ENCODE measurements around the gene FBXO8.

DNA sequence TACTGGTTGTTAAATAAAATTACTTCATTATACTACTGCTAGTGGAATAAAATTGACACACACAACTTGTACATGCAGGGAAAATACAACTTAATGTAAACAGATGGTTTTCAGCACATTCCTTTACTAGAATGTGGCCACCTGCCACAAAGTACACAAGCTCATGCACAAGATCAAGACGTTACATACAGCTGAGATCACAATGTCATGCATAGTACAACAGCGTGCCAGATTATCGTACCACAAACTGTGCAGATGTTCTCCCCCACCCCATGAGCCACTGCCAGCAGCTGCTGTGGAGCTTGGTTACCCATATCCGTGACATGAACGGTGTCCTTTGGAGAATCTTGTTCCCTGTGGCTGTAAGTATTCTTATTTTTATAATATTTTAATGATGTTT lies 27.7 kb downstream of the FBXO8 start:
- TF ChIP-seq, protein P1, sequence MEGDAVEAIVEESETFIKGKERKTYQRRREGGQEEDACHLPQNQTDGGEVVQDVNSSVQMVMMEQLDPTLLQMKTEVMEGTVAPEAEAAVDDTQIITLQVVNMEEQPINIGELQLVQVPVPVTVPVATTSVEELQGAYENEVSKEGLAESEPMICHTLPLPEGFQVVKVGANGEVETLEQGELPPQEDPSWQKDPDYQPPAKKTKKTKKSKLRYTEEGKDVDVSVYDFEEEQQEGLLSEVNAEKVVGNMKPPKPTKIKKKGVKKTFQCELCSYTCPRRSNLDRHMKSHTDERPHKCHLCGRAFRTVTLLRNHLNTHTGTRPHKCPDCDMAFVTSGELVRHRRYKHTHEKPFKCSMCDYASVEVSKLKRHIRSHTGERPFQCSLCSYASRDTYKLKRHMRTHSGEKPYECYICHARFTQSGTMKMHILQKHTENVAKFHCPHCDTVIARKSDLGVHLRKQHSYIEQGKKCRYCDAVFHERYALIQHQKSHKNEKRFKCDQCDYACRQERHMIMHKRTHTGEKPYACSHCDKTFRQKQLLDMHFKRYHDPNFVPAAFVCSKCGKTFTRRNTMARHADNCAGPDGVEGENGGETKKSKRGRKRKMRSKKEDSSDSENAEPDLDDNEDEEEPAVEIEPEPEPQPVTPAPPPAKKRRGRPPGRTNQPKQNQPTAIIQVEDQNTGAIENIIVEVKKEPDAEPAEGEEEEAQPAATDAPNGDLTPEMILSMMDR (IDR thresholded peaks at IDR 0.05): no peak
- TF ChIP-seq POLR2A (IDR thresholded peaks at IDR 0.05): no peak
